Upper lobe of left lung (tissue), 4 donors: ENCODE results near the gene NPTXR.

ENCODE experiments used
- CTCF ChIP-seq, 6 experiments: fragments of 450-650 bp in 4 of 6; fragments of 200-600 bp in 2 of 6; sonication (generic) in 2 of 6; IDR thresholded peaks; one replicate each; pipeline ENCODE4 v1.5.1; 2016 to 2019; ENCODE audit warnings: antibody characterized with exemption in 6 of 6
- POLR2A ChIP-seq, 4 donors: fragments of 450-650 bp; IDR thresholded peaks; one replicate each; pipeline ENCODE4 v1.5.1; 2016 to 2017; ENCODE audit warnings: antibody characterized with exemption in 4 of 4, mild to moderate bottlenecking in 2 of 4
- POLR2AphosphoS5 ChIP-seq, 2 donors: sonication (generic); formaldehyde crosslinking; IDR thresholded peaks; one replicate each; pipeline ENCODE4 v1.5.1; 2017; ENCODE audit warnings: antibody characterized with exemption in 2 of 2

- TF ChIP-seq POLR2A (IDR thresholded peaks at IDR 0.05) (no peak), POLR2AphosphoS5 (IDR thresholded peaks at IDR 0.05) (no peak), CTCF (IDR thresholded peaks at IDR 0.05) (no peak)
Measured at GRCh38 chr22:38841211-38841610, 2.6 kb downstream of the NPTXR start.
